Keratinocyte (primary cell): ENCODE data around the gene TGFBRAP1. TPM values are rescaled to one million over a fixed set of nuclear protein-coding genes. Genes with fewer than 3 reads are reported as not detected.

Experiments used
- DNase-seq: peaks from one replicate; pipeline ENCODE4 v3.0.0-alpha.2; 2011; ENCODE audit warnings: low read depth, missing footprints, low spot score
- FAIRE-seq: peaks from 2 replicates; lab custom pipeline; 2011; peaks lifted over from hg19 to GRCh38; lab: Jason Lieb, UNC
- H2AFZ ChIP-seq: 2 replicates; pipeline ENCODE4 v1.6.0; 2012; ENCODE audit warnings: low read length, control low read depth, inconsistent platforms; ENCODE audit not compliant: control insufficient read depth
- H3K27ac ChIP-seq: 2 replicates; pipeline ENCODE4 v1.5.1; 2011; ENCODE audit warnings: low read length; ENCODE audit not compliant: control insufficient read depth, insufficient read depth
- H3K27me3 ChIP-seq: 3 replicates; pipeline ENCODE4 v1.6.0; 2011; ENCODE audit warnings: low read length; ENCODE audit not compliant: control insufficient read depth, insufficient read depth; ENCODE audit errors: extremely low read depth
- H3K36me3 ChIP-seq, 2 experiments: 2 replicates in 1 of 2; 3 replicates in 1 of 2; pipeline ENCODE4 v1.5.1; 2011; ENCODE audit warnings: low read length in 2 of 2, mild to moderate bottlenecking in 1 of 2; ENCODE audit not compliant: control insufficient read depth in 2 of 2, insufficient read depth in 2 of 2; ENCODE audit errors: extremely low read depth in 1 of 2
- H3K4me1 ChIP-seq: 3 replicates; pipeline ENCODE4 v1.5.1; 2011; ENCODE audit warnings: low read length; ENCODE audit not compliant: control insufficient read depth, insufficient read depth; ENCODE audit errors: extremely low read depth
- H3K4me2 ChIP-seq: 3 replicates; pipeline ENCODE4 v1.6.0; 2011; ENCODE audit warnings: low read depth, low read length; ENCODE audit not compliant: control insufficient read depth, insufficient read depth; ENCODE audit errors: extremely low read depth
- H3K4me3 ChIP-seq, 3 experiments: fragments of 200-600 bp in 1 of 3; sonication (generic) in 1 of 3; 2 replicates in 2 of 3; 3 replicates in 1 of 3; pipeline ENCODE4 v1.5.1; 2011 to 2016; ENCODE audit warnings: low read length in 3 of 3, mild to moderate bottlenecking in 3 of 3, control low read depth in 2 of 3, inconsistent platforms in 1 of 3, low read depth in 1 of 3, mixed read lengths in 1 of 3, mixed run types in 1 of 3, moderate library complexity in 1 of 3; ENCODE audit not compliant: control insufficient read depth in 2 of 3, insufficient read depth in 2 of 3; ENCODE audit errors: extremely low read depth in 1 of 3
- H3K79me2 ChIP-seq: 2 replicates; pipeline ENCODE4 v1.6.0; 2012; ENCODE audit warnings: low read length; ENCODE audit not compliant: control insufficient read depth, insufficient read depth
- H3K9ac ChIP-seq: 3 replicates; pipeline ENCODE4 v1.6.0; 2011; ENCODE audit warnings: low read length; ENCODE audit not compliant: control insufficient read depth, insufficient read depth; ENCODE audit errors: extremely low read depth
- H3K9me1 ChIP-seq: 3 replicates; pipeline ENCODE4 v1.6.0; 2011; ENCODE audit warnings: low read length; ENCODE audit not compliant: control insufficient read depth, insufficient read depth; ENCODE audit errors: extremely low read depth
- H3K9me3 ChIP-seq: 2 replicates; pipeline ENCODE4 v1.5.1; 2012; ENCODE audit warnings: low read depth, low read length; ENCODE audit not compliant: control insufficient read depth
- H4K20me1 ChIP-seq: 3 replicates; pipeline ENCODE4 v1.6.0; 2011; ENCODE audit warnings: low read length; ENCODE audit not compliant: control insufficient read depth, insufficient read depth; ENCODE audit errors: extremely low read depth
- CTCF ChIP-seq, 3 experiments: IDR thresholded peaks in 1 of 3; conservative IDR thresholded peaks in 1 of 3; optimal IDR thresholded peaks in 1 of 3; 2 replicates in 2 of 3; 3 replicates in 1 of 3; pipeline versions ENCODE3 to v1.5.1; 2011; ENCODE audit warnings: low read length in 3 of 3, mild to moderate bottlenecking in 3 of 3, moderate library complexity in 2 of 3, control low read depth in 1 of 3, inconsistent platforms in 1 of 3; ENCODE audit not compliant: insufficient read depth in 2 of 3; ENCODE audit errors: extremely low read depth in 1 of 3
- EZH2 ChIP-seq: IDR thresholded peaks from one replicate; pipeline ENCODE4 v1.6.1; 2012; ENCODE audit warnings: inconsistent platforms, mild to moderate bottlenecking, low read length, moderate library complexity
- dilution Hi-C: fragments of 300-500 bp; cut with MboI; formaldehyde crosslinking; loops from one replicate; pipeline ENCODE4 v1.7.0; 2020; ENCODE audit warnings: low sequenced_read_pairs; ENCODE audit not compliant: extremely low pct_ligation_motif_present
- polyA plus RNA-seq, 5 experiments: library from polyadenylated mRNA; depleted of rRNA in 3 of 5; stranded (reverse) in 3 of 5; stranded (forward) in 1 of 5; unstranded in 1 of 5; fragments of >200 nt; gene quantifications; 1 replicate in 1 of 5; 2 replicates in 3 of 5; 3 replicates in 1 of 5; pipeline versions ENCODE4 v1.2.1 to v1.2.3, GENCODE V29; 2011 to 2012; ENCODE audit warnings: missing spikeins in 2 of 5, low read depth in 1 of 5, low replicate concordance in 1 of 5

The TGFBRAP1 gene
- polyA plus RNA-seq, 1 donor (not counting 4 experiments of a cell fraction or from before 2014, with no cell fraction given) = 9.3 TPM

- H4K20me1 ChIP-seq = no peaks in the 10 kb centered on the region
- H2AFZ ChIP-seq = no peak overlapping the region
- peaks cover 46% of the 10 kb centered on the region for H3K79me2 ChIP-seq
- no peaks in the 10 kb centered on the region for H3K9me1 ChIP-seq
- peaks cover 9 to 13% of the 10 kb centered on the region in 2 experiments for H3K36me3 ChIP-seq
- no peaks in the 10 kb centered on the region for H3K9me3 ChIP-seq
- no peak overlapping the region for H3K9ac ChIP-seq
- no peak for FAIRE-seq
- H3K4me1 ChIP-seq = no peaks in the 10 kb centered on the region
- TF ChIP-seq CTCF (optimal IDR thresholded peaks at IDR 0.05 in 1 of 3, IDR thresholded peaks at IDR 0.05 in 1 of 3, conservative IDR thresholded peaks at IDR 0.05 in 1 of 3; ENCODE audit: extremely low read depth in 1 of 3, insufficient read depth in 2 of 3, low read length in 3 of 3) (no peak), EZH2 (no peak)
- no peaks in the 10 kb centered on the region for H3K27me3 ChIP-seq
- no peak for DNase-seq
- H3K4me2 ChIP-seq = no peak overlapping the region
- H3K27ac ChIP-seq = no peak overlapping the region
- no peak overlapping the region for H3K4me3 ChIP-seq
- dilution Hi-C loops = no loop called here
Measured at GRCh38 chr2:105307962-105308361, 21.6 kb downstream of the TGFBRAP1 start.

- TF ChIP-seq CTCF (optimal IDR thresholded peaks at IDR 0.05 in 1 of 3, IDR thresholded peaks at IDR 0.05 in 1 of 3, conservative IDR thresholded peaks at IDR 0.05 in 1 of 3; ENCODE audit: extremely low read depth in 1 of 3, insufficient read depth in 2 of 3, low read length in 3 of 3) = no peak
- TF ChIP-seq EZH2 = no peak
- H3K9me1 ChIP-seq = no peaks in the 10 kb centered on the region
- FAIRE-seq = no peak
- H3K4me3 ChIP-seq = no peak overlapping the region
- peaks cover 49% of the 10 kb centered on the region for H3K79me2 ChIP-seq
- no peaks in the 10 kb centered on the region for H3K27me3 ChIP-seq
- H2AFZ ChIP-seq = no peak overlapping the region
- no peak overlapping the region for H3K4me2 ChIP-seq
- no peak for DNase-seq
- H3K36me3 ChIP-seq = peaks cover 9 to 13% of the 10 kb centered on the region in 2 experiments
- no peaks in the 10 kb centered on the region for H3K9me3 ChIP-seq
- no peaks in the 10 kb centered on the region for H4K20me1 ChIP-seq
- dilution Hi-C loops = no loop called here
- H3K4me1 ChIP-seq = no peaks in the 10 kb centered on the region
- H3K9ac ChIP-seq = no peak overlapping the region
- H3K27ac ChIP-seq = no peak overlapping the region
Measured at GRCh38 chr2:105307550-105307949, 22.0 kb downstream of the TGFBRAP1 start.
